Keratinocyte (primary cell): ENCODE results near the gene STEAP3.
A peak's percentile ranks its signal among the peaks of the same experiment; 100 is the strongest.

Experiments used
- EZH2 ChIP-seq: IDR thresholded peaks from one replicate; pipeline ENCODE4 v1.6.1; 2012; ENCODE audit warnings: inconsistent platforms, mild to moderate bottlenecking, low read length, moderate library complexity
- TF ChIP-seq, protein P1 (sequence below), 3 experiments: IDR thresholded peaks in 1 of 3; conservative IDR thresholded peaks in 1 of 3; optimal IDR thresholded peaks in 1 of 3; 2 replicates in 2 of 3; 3 replicates in 1 of 3; pipeline versions ENCODE3 to v1.5.1; 2011; ENCODE audit warnings: low read length in 3 of 3, mild to moderate bottlenecking in 3 of 3, moderate library complexity in 2 of 3, control low read depth in 1 of 3, inconsistent platforms in 1 of 3; ENCODE audit not compliant: insufficient read depth in 2 of 3; ENCODE audit errors: extremely low read depth in 1 of 3

DNA sequence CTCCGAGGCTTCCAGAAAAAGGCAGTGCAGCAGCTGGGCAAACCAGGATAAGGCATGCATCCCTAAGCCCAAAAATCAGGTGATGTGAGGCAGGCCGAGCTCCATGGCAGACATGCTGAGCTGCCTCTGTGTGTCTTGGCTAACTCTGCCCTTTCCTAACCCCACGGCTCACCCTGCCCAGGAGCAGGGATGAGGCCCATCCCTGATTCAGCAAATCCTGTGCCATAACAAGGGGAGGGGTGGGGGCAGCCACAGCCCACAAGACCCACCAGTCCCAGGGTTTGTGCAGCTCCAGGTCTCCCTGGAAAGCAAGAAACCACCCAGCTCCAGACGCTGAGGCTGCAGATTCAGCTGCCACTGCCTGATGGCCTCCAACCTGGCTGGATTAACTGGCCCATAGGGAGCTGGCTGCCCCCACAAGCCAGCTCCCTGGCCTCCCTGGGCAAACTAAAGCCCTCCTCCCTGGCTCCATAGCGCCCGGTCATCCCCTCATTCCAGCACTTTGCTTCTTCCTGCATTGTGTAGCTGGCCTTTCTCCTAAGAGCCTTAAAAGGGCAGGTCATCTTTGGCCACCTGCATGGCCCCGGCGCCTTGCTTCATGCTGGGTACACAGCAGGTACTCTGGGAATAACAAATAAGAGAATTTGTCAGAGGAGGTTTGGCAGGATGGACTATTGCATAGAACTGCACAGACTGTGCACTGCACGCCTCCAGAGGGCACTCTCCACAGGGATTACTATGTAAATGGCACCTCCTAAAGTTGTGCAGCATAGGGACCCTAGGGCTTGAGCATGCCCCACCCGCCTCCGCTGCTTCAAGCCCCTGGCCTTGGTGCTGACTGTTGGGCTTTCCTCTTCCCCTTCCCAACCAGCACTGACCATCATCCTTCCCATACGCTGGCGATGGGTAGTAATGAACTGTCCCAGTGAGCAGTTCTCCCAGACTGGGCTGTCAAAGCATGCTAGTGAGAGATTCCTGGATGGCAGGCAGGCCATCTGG is 10.7 kb downstream of the STEAP3 start:
- TF ChIP-seq, protein P1, sequence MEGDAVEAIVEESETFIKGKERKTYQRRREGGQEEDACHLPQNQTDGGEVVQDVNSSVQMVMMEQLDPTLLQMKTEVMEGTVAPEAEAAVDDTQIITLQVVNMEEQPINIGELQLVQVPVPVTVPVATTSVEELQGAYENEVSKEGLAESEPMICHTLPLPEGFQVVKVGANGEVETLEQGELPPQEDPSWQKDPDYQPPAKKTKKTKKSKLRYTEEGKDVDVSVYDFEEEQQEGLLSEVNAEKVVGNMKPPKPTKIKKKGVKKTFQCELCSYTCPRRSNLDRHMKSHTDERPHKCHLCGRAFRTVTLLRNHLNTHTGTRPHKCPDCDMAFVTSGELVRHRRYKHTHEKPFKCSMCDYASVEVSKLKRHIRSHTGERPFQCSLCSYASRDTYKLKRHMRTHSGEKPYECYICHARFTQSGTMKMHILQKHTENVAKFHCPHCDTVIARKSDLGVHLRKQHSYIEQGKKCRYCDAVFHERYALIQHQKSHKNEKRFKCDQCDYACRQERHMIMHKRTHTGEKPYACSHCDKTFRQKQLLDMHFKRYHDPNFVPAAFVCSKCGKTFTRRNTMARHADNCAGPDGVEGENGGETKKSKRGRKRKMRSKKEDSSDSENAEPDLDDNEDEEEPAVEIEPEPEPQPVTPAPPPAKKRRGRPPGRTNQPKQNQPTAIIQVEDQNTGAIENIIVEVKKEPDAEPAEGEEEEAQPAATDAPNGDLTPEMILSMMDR (optimal IDR thresholded peaks at IDR 0.05 in 1 of 3, IDR thresholded peaks at IDR 0.05 in 1 of 3, conservative IDR thresholded peaks at IDR 0.05 in 1 of 3; ENCODE audit: extremely low read depth in 1 of 3, insufficient read depth in 2 of 3, low read length in 3 of 3): peak; percentile 34 to 74 (median 44)
- TF ChIP-seq EZH2: no peak
